HG03469 (cell line): ENCODE measurements around the gene TERT.

Source experiments
- ATAC-seq: cut with Tn5 transposase; IDR thresholded peaks from one replicate; pipeline ENCODE4 v1.9.1; 2021; ENCODE audit warnings: mild to moderate bottlenecking, moderate library complexity, moderate number of reproducible peaks; ENCODE audit not compliant: unreplicated experiment

The TERT gene

GRCh38 chr5:1209896-1210776 is 84.7 kb downstream of the TERT start:
- no peak for ATAC-seq

- no peak for ATAC-seq
These were observed 85.4 kb downstream of the TERT start for GRCh38 chr5:1209489-1209852.

GRCh38 chr5:1208743-1209488 is 86.0 kb downstream of the TERT start:
- ATAC-seq, result no peak

- no peak for ATAC-seq
These were observed 86.6 kb downstream of the TERT start for GRCh38 chr5:1208221-1208742.

GRCh38 chr5:1207555-1207954 is 87.3 kb downstream of the TERT start:
- no peak for ATAC-seq

DNA sequence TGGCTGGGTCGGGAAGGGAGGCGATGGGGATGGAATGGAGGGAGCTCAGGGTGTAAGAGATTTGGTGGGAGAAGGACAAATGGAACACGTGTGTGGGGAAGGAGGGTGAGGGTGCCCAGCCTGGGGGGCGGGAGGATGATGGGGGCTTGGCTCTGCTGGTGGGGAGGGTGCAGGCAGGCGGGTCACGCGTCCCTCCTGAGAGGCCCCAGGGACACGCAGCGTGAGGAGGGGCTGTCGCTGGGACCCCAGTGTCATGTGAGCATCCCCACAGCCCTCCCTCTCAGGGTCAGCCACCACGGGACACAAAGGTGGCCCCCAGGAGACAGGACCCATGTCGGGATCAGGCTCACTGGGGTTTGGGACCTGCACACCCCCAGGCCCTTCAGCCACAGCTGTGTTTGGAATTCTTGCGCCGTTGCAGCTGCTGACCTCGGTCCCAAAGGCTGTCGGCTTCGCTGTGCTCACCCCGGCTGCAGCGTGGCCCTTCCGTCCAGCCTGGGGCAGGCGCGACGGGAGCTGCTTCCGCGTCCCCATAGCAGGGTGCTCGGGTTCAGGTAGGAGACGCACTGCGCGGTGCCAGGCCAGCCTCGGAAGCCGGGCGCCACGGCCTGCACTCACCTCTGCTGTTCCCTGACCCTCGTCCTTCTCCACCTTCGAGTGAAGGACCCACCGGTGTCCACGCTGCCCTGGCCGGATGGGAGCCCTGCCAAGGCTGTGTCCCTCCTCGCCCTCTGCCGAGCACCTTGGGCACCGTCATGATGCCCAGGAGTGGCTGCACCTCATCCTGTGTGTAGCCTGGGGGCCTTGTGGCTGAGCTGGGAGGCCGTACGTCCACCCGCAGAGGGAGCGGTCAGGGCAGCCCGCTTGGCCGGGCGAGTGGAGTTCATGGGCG is 88.1 kb downstream of the TERT start:
- ATAC-seq, result no peak

- ATAC-seq, result no peak
These were observed 89.3 kb downstream of the TERT start for GRCh38 chr5:1205255-1206180.

GRCh38 chr5:1204693-1205242 is 90.1 kb downstream of the TERT start:
- no peak for ATAC-seq

DNA sequence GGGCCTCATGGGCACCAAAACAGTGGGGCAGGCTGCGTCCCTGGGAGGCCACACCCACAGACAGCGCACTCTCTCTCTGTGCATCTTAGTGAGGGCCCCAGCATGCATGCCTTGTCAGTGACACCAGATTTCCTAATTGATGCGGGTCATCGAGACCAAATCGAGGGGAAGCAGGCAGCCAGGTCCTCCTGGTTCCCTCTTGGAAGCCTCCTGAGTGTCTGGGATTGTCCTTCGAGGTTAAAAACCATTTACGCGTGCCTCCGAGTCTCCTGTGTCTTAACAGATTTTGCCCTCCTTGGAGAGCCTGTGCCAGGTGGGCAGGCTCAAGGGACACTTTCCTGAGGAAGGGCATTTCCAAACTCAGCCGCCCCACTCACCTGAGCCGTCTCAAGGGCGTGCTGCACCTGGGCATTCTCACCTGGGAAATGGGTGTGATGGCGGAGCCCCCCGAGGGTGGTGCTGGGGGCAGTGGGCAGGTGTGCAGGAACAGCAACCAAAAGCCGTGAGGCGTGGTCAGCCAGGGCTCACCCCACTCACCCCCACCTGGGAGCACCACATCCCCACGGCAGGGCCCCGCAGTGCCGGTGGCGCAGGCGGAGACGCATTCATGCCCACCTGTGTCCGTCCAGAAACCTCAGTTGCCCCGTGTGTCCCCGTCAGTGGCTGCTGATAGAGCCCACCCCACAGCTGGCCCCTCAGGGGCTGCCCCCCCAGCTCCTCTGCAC is 90.7 kb downstream of the TERT start:
- ATAC-seq, result no peak

GRCh38 chr5:1203311-1203967 is 91.4 kb downstream of the TERT start:
- no peak for ATAC-seq
